ENCODE measurements around the gene C2CD3.

DNA sequence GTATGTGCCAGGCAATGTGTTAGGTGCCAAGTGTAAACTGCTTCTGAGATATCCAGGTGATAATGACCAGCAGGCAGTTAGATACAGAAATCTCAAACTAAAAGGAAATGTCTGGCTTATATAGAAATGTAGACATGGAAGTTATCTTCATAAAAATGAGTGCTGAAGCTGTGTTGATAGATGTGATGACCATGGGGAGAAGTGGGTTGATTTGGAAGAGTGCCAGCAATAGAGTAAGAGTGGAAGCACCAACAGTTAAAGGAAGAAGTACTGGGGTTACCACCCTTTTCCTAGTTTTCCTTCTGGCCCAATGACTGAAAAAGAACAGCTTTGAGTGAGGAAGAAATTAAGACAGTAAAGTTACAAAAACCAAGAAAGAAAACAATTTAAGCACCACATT, 68.5 kb downstream of the C2CD3 start:
- no peak for TF ChIP-seq EZH2 (IDR thresholded peaks at IDR 0.05; ENCODE audit: insufficient read depth, poor library complexity, severe bottlenecking)
- TF ChIP-seq EZH2phosphoT487 (IDR thresholded peaks at IDR 0.05; ENCODE audit: insufficient read depth, low read depth) = no peak
